ENCODE measurements around the gene SFMBT1. TPM values are rescaled to one million over a fixed set of nuclear protein-coding genes. Genes with fewer than 3 reads are reported as not detected.

The SFMBT1 gene
- total RNA-seq, 1 experiment from 2014 or later = 14.8 TPM

- peak overlapping the region; percentile 40 for H2AFZ ChIP-seq (ENCODE audit: low read depth, low read length, poor library complexity, severe bottlenecking)
- intact Hi-C loops (cut with micrococcal nuclease) = no loop called here
- H3K9me2 ChIP-seq (ENCODE audit: insufficient read depth) = no peaks in the 10 kb centered on the region
- POLR2A ChIA-PET = no interaction called here
- H3K4me2 ChIP-seq (ENCODE audit: low read length) = peak overlapping the region; percentile 94
- no peaks in the 10 kb centered on the region for H3K36me3 ChIP-seq (ENCODE audit: control insufficient read depth in 1 of 2, insufficient read depth in 2 of 2, low read length in 2 of 2)
- H3K27me3 ChIP-seq (ENCODE audit: insufficient read depth, low read length) = no peaks in the 10 kb centered on the region
- peak; percentile 68 for ATAC-seq
- no peaks in the 10 kb centered on the region for H3K9me3 ChIP-seq (ENCODE audit: control insufficient read depth in 1 of 2, insufficient read depth in 1 of 2, low read depth in 1 of 2, low read length in 2 of 2)
- peak overlapping the region; percentile 67 to 79 for H3K4me3 ChIP-seq (replicated peaks in 1 of 2; ENCODE audit: low read depth in 1 of 2, low read length in 2 of 2)
- H3K79me2 ChIP-seq (ENCODE audit: insufficient read depth, low read length) = peaks cover 32% of the 10 kb centered on the region
- no TSS peak for BruUV-seq (replicated peaks)
- H3K4me1 ChIP-seq (ENCODE audit: control insufficient read depth in 1 of 2, insufficient read depth in 2 of 2, low read length in 2 of 2) = peaks cover 9 to 25% of the 10 kb centered on the region in 2 experiments
- RAD21 ChIA-PET (ENCODE audit: low non-redundant PET in 1 of 2, low total read pairs in 2 of 2, uncharacterized antibody in 2 of 2, unreplicated experiment in 2 of 2) = no interaction called here
- peak overlapping the region; percentile 68 for H3K9ac ChIP-seq (ENCODE audit: low read length)
- no peak for DNase-seq (ENCODE audit: low read depth, low spot score)
- peak; percentile 47 for TF ChIP-seq ZFX (IDR thresholded peaks at IDR 0.05)
- peak; percentile 40 for TF ChIP-seq POLR2AphosphoS5 (IDR thresholded peaks at IDR 0.05; ENCODE audit: low read depth, low read length)
- no peak for TF ChIP-seq POLR2A (IDR thresholded peaks at IDR 0.05; ENCODE audit: borderline replicate concordance, extremely low read depth, insufficient read depth, insufficient read length)
- H3K27ac ChIP-seq (ENCODE audit: low read depth, low read length) = peak overlapping the region; percentile 54; the same call in 1 of the 2 replicates
- no peaks in the 10 kb centered on the region for H4K20me1 ChIP-seq (ENCODE audit: insufficient read depth)
- CTCF ChIA-PET = no interaction called here
Measured at GRCh38 chr3:53044711-53045517, 959 bp downstream of the SFMBT1 start.

- Histone ChIP-seq H4K20me1 (ENCODE audit: insufficient read depth) (no peaks in the 10 kb centered on the region), H3K4me3 (replicated peaks in 1 of 2; ENCODE audit: low read depth in 1 of 2, low read length in 2 of 2) (peak overlapping the region; percentile 67 to 79), H3K27ac (ENCODE audit: low read depth, low read length) (no peak overlapping the region), H3K4me2 (ENCODE audit: low read length) (peak overlapping the region; percentile 94), H3K27me3 (ENCODE audit: insufficient read depth, low read length) (no peaks in the 10 kb centered on the region), H3K36me3 (ENCODE audit: control insufficient read depth in 1 of 2, insufficient read depth in 2 of 2, low read length in 2 of 2) (no peaks in the 10 kb centered on the region), H3K79me2 (ENCODE audit: insufficient read depth, low read length) (peaks cover 34% of the 10 kb centered on the region), H3K9me2 (ENCODE audit: insufficient read depth) (no peaks in the 10 kb centered on the region), H3K9ac (ENCODE audit: low read length) (peak overlapping the region; percentile 68), H2AFZ (ENCODE audit: low read depth, low read length, poor library complexity, severe bottlenecking) (no peak overlapping the region), H3K4me1 (ENCODE audit: control insufficient read depth in 1 of 2, insufficient read depth in 2 of 2, low read length in 2 of 2) (peaks cover 10 to 26% of the 10 kb centered on the region in 2 experiments), H3K9me3 (ENCODE audit: control insufficient read depth in 1 of 2, insufficient read depth in 1 of 2, low read depth in 1 of 2, low read length in 2 of 2) (no peaks in the 10 kb centered on the region)
- BruUV-seq (replicated peaks) = TSS peak; percentile 63
- POLR2A ChIA-PET = no interaction called here
- RAD21 ChIA-PET (ENCODE audit: low non-redundant PET in 1 of 2, low total read pairs in 2 of 2, uncharacterized antibody in 2 of 2, unreplicated experiment in 2 of 2) = no interaction called here
- ATAC-seq (no peak), DNase-seq (ENCODE audit: low read depth, low spot score) (no peak)
- TF ChIP-seq ZFX (IDR thresholded peaks at IDR 0.05) (no peak), REST (IDR thresholded peaks at IDR 0.05; ENCODE audit: low read depth) (no peak), ATF3 (IDR thresholded peaks at IDR 0.05) (no peak)
- intact Hi-C loops (cut with micrococcal nuclease) = no loop called here
- CTCF ChIA-PET = no interaction called here
Measured at GRCh38 chr3:53044371-53044710, 1.5 kb downstream of the SFMBT1 start.
